OCI-LY7 (cell line): ENCODE results near the gene RAD50. TPM values are rescaled to one million over a fixed set of nuclear protein-coding genes. Genes with fewer than 3 reads are reported as not detected.

Experiments
- BruUV-seq: library from RNA; stranded (reverse); fragments of 400-500 nt; replicated peaks from 2 replicates; lab custom pipeline; 2021; lab: Mats Ljungman, UMichigan
- CTCF ChIA-PET: fragments of 300-600 bp; sonication (Branson Sonifier 250); formaldehyde crosslinking; loops from one replicate; lab custom pipeline; 2022; ENCODE audit warnings: antibody characterized with exemption; ENCODE audit not compliant: unreplicated experiment; lab: Charles Lee
- POLR2A ChIA-PET: fragments of 300-600 bp; sonication (Branson Sonifier 250); formaldehyde crosslinking; loops from one replicate; lab custom pipeline; 2022; ENCODE audit warnings: antibody characterized with exemption; lab: Charles Lee
- DNase-seq: peaks from one replicate; pipeline ENCODE4 v3.0.0-alpha.2; 2015; ENCODE audit warnings: low spot score
- H2AFZ ChIP-seq: fragments of 200-600 bp; sonication (generic), shearing (Covaris generic); 2 replicates; pipeline ENCODE4 v1.6.1; 2014; ENCODE audit warnings: mild to moderate bottlenecking, antibody characterized with exemption, low read length, moderate library complexity
- H3K27ac ChIP-seq: fragments of 200-600 bp; sonication (generic); 2 replicates; pipeline ENCODE4 v1.5.1; 2014; ENCODE audit warnings: mixed run types, low read depth, mild to moderate bottlenecking, moderate library complexity, low read length, inconsistent platforms; ENCODE audit not compliant: poor library complexity, severe bottlenecking
- H3K36me3 ChIP-seq: fragments of 200-600 bp; sonication (generic); 2 replicates; pipeline ENCODE4 v1.6.1; 2014; ENCODE audit warnings: mild to moderate bottlenecking, antibody characterized with exemption, low read length, moderate library complexity, mixed read lengths; ENCODE audit not compliant: insufficient read depth
- H3K4me1 ChIP-seq: fragments of 200-600 bp; sonication (generic); 2 replicates; pipeline ENCODE4 v1.5.1; 2014; ENCODE audit warnings: mild to moderate bottlenecking, low read length; ENCODE audit not compliant: insufficient read depth, poor library complexity, severe bottlenecking
- H3K4me2 ChIP-seq: fragments of 200-600 bp; sonication (generic); 2 replicates; pipeline ENCODE4 v1.6.1; 2014; ENCODE audit warnings: mild to moderate bottlenecking, low read length
- H3K4me3 ChIP-seq: fragments of 200-600 bp; sonication (generic); 2 replicates; pipeline ENCODE4 v1.5.1; 2014; ENCODE audit warnings: mild to moderate bottlenecking, low read depth, low read length; ENCODE audit not compliant: poor library complexity, severe bottlenecking
- H3K79me2 ChIP-seq: fragments of 200-600 bp; sonication (generic); 2 replicates; pipeline ENCODE4 v1.6.1; 2016; ENCODE audit warnings: low read depth, mild to moderate bottlenecking, low read length, moderate library complexity, mixed read lengths; ENCODE audit not compliant: insufficient read depth
- H3K9me2 ChIP-seq: fragments of 200-600 bp; sonication (generic); 2 replicates; pipeline ENCODE4 v1.6.1; 2016; ENCODE audit warnings: mild to moderate bottlenecking, low read length, mixed read lengths; ENCODE audit not compliant: insufficient read depth
- H3K9me3 ChIP-seq: fragments of 200-600 bp; sonication (generic); 2 replicates; pipeline ENCODE4 v1.6.1; 2014; ENCODE audit warnings: mild to moderate bottlenecking, mixed run types, low read length, mixed read lengths
- H4K20me1 ChIP-seq: fragments of 200-600 bp; sonication (generic); 2 replicates; pipeline ENCODE4 v1.6.1; 2014; ENCODE audit warnings: mild to moderate bottlenecking, antibody characterized with exemption, low read length, moderate library complexity, mixed read lengths; ENCODE audit not compliant: insufficient read depth
- CTCF ChIP-seq: fragments of 200-600 bp; sonication (generic); conservative IDR thresholded peaks from 2 replicates; pipeline ENCODE4 v1.5.1; 2014; ENCODE audit warnings: mild to moderate bottlenecking, antibody characterized with exemption, low read length, moderate library complexity, mixed read lengths
- EZH2phosphoT487 ChIP-seq: fragments of 200-600 bp; sonication (generic); IDR thresholded peaks from 2 replicates; pipeline ENCODE4 v1.6.1; 2018; ENCODE audit warnings: low read depth, borderline replicate concordance, mild to moderate bottlenecking, mixed run types, antibody characterized with exemption, low read length, moderate library complexity, mixed read lengths
- intact Hi-C: fragments of 100-400 bp; cut with micrococcal nuclease; formaldehyde crosslinking; loops from one replicate; pipeline ENCODE4 v1.10.0; 2022; ENCODE audit not compliant: unreplicated experiment
- total RNA-seq, 2 experiments: library from RNA; depleted of rRNA in 1 of 2; stranded (reverse); fragments of >200 nt in 1 of 2; shearing (Covaris generic) in 1 of 2; gene quantifications; 2 replicates each; pipeline ENCODE4 v1.2.3, GENCODE V29; 2014 to 2022

RAD50 gene
- total RNA-seq, 2 experiments from 2014 or later = 24.0 to 59.8 TPM

DNA sequence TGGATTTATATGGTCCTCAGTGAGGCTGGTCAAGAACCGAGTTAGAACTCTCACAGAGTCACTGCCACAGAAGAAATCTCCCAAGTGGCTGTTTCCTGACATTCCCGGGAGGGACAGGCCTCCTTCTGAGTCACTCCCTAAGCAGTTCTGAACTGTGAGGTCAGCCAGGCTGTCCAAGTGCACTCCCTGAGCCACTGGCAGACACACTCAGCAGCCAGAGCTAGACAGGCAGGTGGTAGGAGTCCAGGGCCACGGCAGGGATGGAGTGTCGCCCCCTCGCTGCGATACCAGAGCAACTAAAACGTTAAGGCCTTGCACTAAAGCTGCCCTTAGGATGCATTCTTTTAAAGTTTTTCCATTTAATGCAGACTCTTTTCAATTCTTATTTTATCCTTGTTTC, 120.4 kb downstream of the RAD50 start:
- Histone ChIP-seq H3K4me2 (no peak overlapping the region), H3K4me1 (peaks cover 13% of the 10 kb centered on the region), H2AFZ (no peak overlapping the region), H3K4me3 (no peak overlapping the region), H3K9me3 (no peaks in the 10 kb centered on the region), H3K36me3 (no peaks in the 10 kb centered on the region), H4K20me1 (no peaks in the 10 kb centered on the region), H3K27ac (no peak overlapping the region), H3K79me2 (no peaks in the 10 kb centered on the region), H3K9me2 (no peaks in the 10 kb centered on the region)
- POLR2A ChIA-PET = interaction anchor here (0.5 to 0.6 kb wide), 2 partner anchors 44 to 527 kb away, joined by 3 to 4 read pairs; no protein-coding TSS in a partner anchor
- CTCF ChIA-PET = no interaction called here
- no peak for DNase-seq
- no TSS peak for BruUV-seq
- intact Hi-C loops = no loop called here
- TF ChIP-seq CTCF = no peak

- Histone ChIP-seq H2AFZ (no peak overlapping the region), H3K36me3 (no peaks in the 10 kb centered on the region), H3K4me3 (no peak overlapping the region), H3K4me2 (no peak overlapping the region), H3K4me1 (peaks cover 14% of the 10 kb centered on the region), H3K9me2 (no peaks in the 10 kb centered on the region), H3K27ac (no peak overlapping the region), H3K79me2 (no peaks in the 10 kb centered on the region), H3K9me3 (no peaks in the 10 kb centered on the region), H4K20me1 (no peaks in the 10 kb centered on the region)
- ChIA-PET POLR2A (interaction anchor here (0.5 kb wide), 1 partner anchor 527 kb away, joined by 4 read pairs; no protein-coding TSS in a partner anchor), CTCF (no interaction called here)
- no TSS peak for BruUV-seq
- intact Hi-C loops = no loop called here
- no peak for DNase-seq
- TF ChIP-seq CTCF (no peak), EZH2phosphoT487 (no peak)
Observed at GRCh38 chr5:132677682-132678400, 121.1 kb downstream of the RAD50 start.

DNA sequence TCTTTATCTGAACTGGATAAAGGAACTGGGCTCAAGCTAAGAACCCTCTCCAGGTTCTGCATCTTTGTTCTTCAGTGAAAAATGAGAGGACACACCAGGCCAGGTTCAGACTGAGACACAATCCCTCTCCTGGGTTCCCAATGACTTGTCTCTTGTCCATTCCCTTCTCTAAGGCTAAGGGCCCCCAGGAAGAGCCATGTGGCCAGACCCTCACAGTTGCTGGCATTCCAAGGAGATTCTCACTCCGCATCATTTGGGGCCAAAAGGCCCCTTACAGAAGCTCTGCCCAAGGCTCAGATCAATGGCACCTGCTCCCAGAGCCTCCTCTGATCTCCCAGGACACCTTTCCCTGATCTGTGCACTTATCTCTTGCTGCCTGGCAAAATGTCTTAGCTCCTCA, 122.0 kb downstream of the RAD50 start:
- Histone ChIP-seq H3K79me2 (no peaks in the 10 kb centered on the region), H4K20me1 (no peaks in the 10 kb centered on the region), H3K4me1 (peaks cover 14% of the 10 kb centered on the region), H3K4me3 (no peak overlapping the region), H3K9me3 (no peaks in the 10 kb centered on the region), H3K4me2 (no peak overlapping the region), H3K27ac (no peak overlapping the region), H2AFZ (no peak overlapping the region), H3K9me2 (no peaks in the 10 kb centered on the region), H3K36me3 (no peaks in the 10 kb centered on the region)
- CTCF ChIA-PET = no interaction called here
- POLR2A ChIA-PET = no interaction called here
- intact Hi-C loops = no loop called here
- DNase-seq = no peak
- TF ChIP-seq CTCF (no peak), EZH2phosphoT487 (no peak)
- BruUV-seq = no TSS peak
